Activated T-helper 1 cell treated with anti-CD3 and anti-CD28 coated beads, Interleukin-2, amount 50 U/mL, for 16 hours (primary cell): ENCODE results near the gene PHF21B.

ENCODE experiments used
- DNase-seq, 2 donors: peaks; one replicate each; pipeline ENCODE4 v3.0.0-alpha.2; 2020; ENCODE audit warnings: low read depth in 1 of 2, low spot score in 1 of 2

PHF21B gene

GRCh38 chr22:44847380-44847779, 162.4 kb downstream of the PHF21B start:
- DNase-seq, result no peak

GRCh38 chr22:44846726-44847275, 163.0 kb downstream of the PHF21B start:
- no peak for DNase-seq

DNA sequence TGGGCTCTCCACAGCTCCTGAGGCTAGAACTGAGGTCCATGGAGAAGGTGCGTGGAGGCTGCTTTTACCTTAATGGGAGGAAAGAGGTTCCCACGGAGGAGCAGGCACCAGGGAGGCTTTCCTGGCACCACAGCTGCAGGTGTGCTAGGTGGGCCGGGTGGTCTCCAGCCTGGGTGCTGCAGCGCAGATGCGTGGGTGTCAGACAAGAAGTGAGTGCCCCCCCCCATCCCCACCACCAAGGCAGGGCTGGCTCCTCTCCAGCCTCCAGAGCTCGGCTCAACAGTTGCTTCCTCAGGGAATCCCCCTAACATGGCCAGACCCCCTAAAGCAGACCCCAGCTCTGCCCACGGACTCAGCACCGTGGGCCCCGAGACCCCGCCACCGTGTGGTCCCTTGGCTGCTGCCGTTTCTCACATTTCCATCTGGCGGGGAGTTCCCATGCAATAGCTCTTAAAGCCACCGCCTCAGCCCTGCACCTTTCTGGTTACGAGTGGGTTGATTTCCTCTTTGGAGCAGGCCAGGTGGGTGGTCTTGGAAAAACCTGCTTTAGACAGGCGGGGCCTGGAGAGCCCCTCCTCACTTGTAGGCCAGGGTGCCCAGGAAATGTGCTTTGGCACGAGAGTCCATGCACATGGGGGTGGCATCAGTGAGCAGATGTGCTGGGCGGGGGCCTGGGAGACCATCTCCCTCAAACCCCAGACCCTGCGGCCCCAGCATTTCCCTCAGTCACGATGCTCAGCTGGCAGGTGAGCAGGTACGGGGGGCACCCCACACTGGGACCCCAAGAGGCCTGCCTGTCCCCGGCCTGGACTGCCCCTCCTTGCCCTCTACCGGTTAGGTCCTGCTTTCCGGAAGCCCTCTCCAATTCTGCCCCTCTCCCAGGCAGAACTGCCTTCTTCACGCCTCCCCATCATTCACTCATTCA, 163.7 kb downstream of the PHF21B start:
- no peak for DNase-seq

- no peak for DNase-seq
Measured at GRCh38 chr22:44845191-44845590, 164.6 kb downstream of the PHF21B start.

DNA sequence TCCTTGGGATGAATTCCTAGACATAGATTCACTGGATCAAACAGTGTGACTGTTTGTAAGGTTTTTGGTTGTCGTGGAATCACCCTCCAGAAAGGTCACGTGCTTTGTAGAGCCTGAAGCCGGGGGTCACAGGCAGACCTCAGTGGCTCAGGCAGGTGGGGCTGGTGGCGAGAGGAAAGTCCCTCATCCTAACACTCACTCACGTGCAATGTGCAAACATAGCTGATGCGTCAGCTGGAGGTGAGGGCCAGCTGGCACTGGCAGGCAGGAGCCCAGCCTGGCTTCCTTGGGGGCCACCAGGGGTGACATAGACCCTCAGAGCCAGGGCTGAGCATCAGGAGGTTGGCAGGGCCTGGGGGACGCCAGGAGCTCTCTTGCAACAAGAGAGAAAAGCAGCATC, 167.4 kb downstream of the PHF21B start:
- no peak for DNase-seq

- DNase-seq, result no peak
Measured at GRCh38 chr22:44840611-44841322, 169.0 kb downstream of the PHF21B start.

GRCh38 chr22:44839721-44840120, 170.1 kb downstream of the PHF21B start:
- DNase-seq, result no peak

- DNase-seq, result no peak
Measured at GRCh38 chr22:44839061-44839460, 170.7 kb downstream of the PHF21B start.

GRCh38 chr22:44838316-44839016, 171.3 kb downstream of the PHF21B start:
- DNase-seq, result no peak

- no peak for DNase-seq
Measured at GRCh38 chr22:44837481-44837880, 172.3 kb downstream of the PHF21B start.

DNA sequence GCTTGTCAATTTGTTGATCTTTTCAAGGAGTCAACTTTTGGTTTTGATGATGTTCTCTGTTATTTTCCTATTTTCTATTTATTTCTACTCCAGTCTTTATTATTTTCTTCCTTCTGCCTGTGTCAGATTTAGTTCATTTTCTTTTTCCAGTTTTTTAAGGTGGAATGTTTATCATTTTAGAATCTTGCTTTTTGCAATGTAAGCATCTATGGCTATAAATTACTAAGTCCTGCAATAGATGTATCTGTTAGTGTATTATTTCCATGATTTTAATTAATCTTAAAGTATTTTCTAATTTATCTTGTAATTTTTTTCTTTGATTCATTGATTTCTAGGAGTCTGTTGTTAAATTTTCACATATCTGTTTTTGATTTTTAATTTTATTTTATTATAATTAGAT, 175.7 kb downstream of the PHF21B start:
- no peak for DNase-seq

- no peak for DNase-seq
Measured at GRCh38 chr22:44831885-44832284, 177.9 kb downstream of the PHF21B start.
